ENCODE results near the gene GPX4.

Gene GPX4

GRCh38 chr19:1103708-1104310 lies at the start of gene GPX4:
GPX4 (plus strand) TSS chr19:1103994; CDS start chr19:1104044, 50 bp downstream.
- peak; percentile 98 for DNase-seq

GRCh38 chr19:1054102-1055027 lies 49.4 kb upstream of the GPX4 start:
- DNase-seq, result no peak

- no peak for DNase-seq
Observed at GRCh38 chr19:1055028-1055425, 48.8 kb upstream of the GPX4 start.

- no peak for DNase-seq
Observed at GRCh38 chr19:1055886-1056620, 47.7 kb upstream of the GPX4 start.

GRCh38 chr19:1057176-1057855 lies 46.5 kb upstream of the GPX4 start:
- DNase-seq, result no peak

GRCh38 chr19:1058112-1058511 lies 45.7 kb upstream of the GPX4 start:
- DNase-seq, result no peak

- no peak for DNase-seq
Observed at GRCh38 chr19:1060689-1061088, 43.1 kb upstream of the GPX4 start.

- no peak for DNase-seq
Observed at GRCh38 chr19:1061987-1062386, 41.8 kb upstream of the GPX4 start.

- DNase-seq, result no peak
Observed at GRCh38 chr19:1062387-1063029, 41.3 kb upstream of the GPX4 start.

- DNase-seq, result no peak
Observed at GRCh38 chr19:1063030-1063908, 40.5 kb upstream of the GPX4 start.

GRCh38 chr19:1063909-1064660 lies 39.7 kb upstream of the GPX4 start:
- no peak for DNase-seq

GRCh38 chr19:1064661-1065605 lies 38.9 kb upstream of the GPX4 start:
- peak; percentile 76 for DNase-seq

- DNase-seq, result no peak
Observed at GRCh38 chr19:1065606-1066109, 38.1 kb upstream of the GPX4 start.

- DNase-seq, result no peak
Observed at GRCh38 chr19:1066251-1066747, 37.5 kb upstream of the GPX4 start.

- peak; percentile 89 for DNase-seq
Observed at GRCh38 chr19:1066748-1067340, 37.0 kb upstream of the GPX4 start, which contains the start of gene ARHGAP45. ARHGAP45 (plus strand) TSS chr19:1067167; CDS start chr19:1067406, 239 bp downstream.

GRCh38 chr19:1067341-1067957 lies 36.3 kb upstream of the GPX4 start:
- DNase-seq, result no peak

GRCh38 chr19:1068009-1069001 lies 35.5 kb upstream of the GPX4 start:
- peak; percentile 72 for DNase-seq

All from activated CD8-positive, alpha-beta memory T cell treated with anti-CD3 and anti-CD28 coated beads, Interleukin-2, amount 50 U/mL, for 4 hours (primary cell).